HEK293 (cell line): ENCODE measurements around the gene SLC44A1.

ENCODE experiments used
- CTCF ChIP-seq: fragments of 450-650 bp; formaldehyde crosslinking; IDR thresholded peaks from 2 replicates; pipeline ENCODE4 v1.5.1; 2016; ENCODE audit warnings: missing biosample characterization, missing genetic modification characterization
- ZNF10 ChIP-seq: fragments of 450-650 bp; formaldehyde crosslinking; IDR thresholded peaks from 2 replicates; pipeline ENCODE4 v1.5.1; 2017; ENCODE audit warnings: missing biosample characterization, missing genetic modification characterization

- TF ChIP-seq CTCF (tag by site-specific recombination) = no peak
- TF ChIP-seq ZNF10 (tag by site-specific recombination) = no peak
Measured at GRCh38 chr9:105248691-105249090, 4.2 kb downstream of the SLC44A1 start.
